ENCODE results near the gene KCNK10. TPM values are rescaled to one million over a fixed set of nuclear protein-coding genes. Genes with fewer than 3 reads are reported as not detected.

The KCNK10 gene
- total RNA-seq, 2 donors from 2014 or later = not detected

- DNase-seq (ENCODE audit: low spot score) = no peak
- Histone ChIP-seq H3K4me3 (no peak overlapping the region), H3K36me3 (no peaks in the 10 kb centered on the region), H3K27ac (no peak overlapping the region), H3K9me3 (no peaks in the 10 kb centered on the region), H3K4me1 (no peaks in the 10 kb centered on the region), H3K27me3 (no peaks in the 10 kb centered on the region)
- TF ChIP-seq, protein P1, sequence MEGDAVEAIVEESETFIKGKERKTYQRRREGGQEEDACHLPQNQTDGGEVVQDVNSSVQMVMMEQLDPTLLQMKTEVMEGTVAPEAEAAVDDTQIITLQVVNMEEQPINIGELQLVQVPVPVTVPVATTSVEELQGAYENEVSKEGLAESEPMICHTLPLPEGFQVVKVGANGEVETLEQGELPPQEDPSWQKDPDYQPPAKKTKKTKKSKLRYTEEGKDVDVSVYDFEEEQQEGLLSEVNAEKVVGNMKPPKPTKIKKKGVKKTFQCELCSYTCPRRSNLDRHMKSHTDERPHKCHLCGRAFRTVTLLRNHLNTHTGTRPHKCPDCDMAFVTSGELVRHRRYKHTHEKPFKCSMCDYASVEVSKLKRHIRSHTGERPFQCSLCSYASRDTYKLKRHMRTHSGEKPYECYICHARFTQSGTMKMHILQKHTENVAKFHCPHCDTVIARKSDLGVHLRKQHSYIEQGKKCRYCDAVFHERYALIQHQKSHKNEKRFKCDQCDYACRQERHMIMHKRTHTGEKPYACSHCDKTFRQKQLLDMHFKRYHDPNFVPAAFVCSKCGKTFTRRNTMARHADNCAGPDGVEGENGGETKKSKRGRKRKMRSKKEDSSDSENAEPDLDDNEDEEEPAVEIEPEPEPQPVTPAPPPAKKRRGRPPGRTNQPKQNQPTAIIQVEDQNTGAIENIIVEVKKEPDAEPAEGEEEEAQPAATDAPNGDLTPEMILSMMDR (IDR thresholded peaks at IDR 0.05) = no peak
These were observed 25.8 kb downstream of the KCNK10 start for GRCh38 chr14:88297306-88297705.

DNA sequence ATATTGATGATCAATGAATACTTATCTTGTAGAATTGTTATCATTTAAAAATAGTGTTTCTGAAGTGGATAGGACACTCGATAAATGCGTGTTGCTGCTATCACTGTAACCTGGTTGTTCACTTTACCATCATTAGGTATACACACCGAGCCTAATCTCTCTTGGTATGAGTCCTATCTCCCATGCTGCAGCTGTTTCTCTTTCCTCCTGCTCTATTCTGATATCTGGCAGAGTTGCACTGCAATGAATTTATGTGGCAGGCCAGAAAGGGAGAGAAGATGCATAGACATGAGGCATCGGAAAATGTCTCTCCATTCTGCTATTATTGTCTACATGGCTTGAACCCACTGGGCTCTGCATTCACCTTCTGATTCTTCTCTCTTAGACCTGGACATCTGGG lies 26.7 kb downstream of the KCNK10 start:
- TF ChIP-seq, protein P1 (IDR thresholded peaks at IDR 0.05) = no peak
- no peaks in the 10 kb centered on the region for H3K36me3 ChIP-seq

DNA sequence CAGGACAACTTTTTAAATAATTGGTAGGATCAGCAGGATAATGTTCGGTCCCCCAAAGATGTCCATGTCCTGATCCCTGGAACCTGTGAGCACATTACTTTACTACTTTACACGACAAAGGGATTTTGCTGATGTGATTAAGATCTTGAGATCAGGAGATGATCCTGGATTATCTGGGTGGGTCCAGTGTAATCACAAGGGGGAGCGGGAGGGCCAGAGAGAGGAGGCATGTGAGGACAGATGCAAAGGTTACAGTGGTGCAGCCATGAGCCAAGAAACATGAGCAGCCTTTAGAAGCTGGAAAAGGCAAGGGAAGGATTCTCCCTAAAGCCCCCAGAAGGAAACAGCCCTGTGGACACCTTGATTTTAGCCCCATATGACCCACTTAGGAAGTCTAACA lies 33.1 kb downstream of the KCNK10 start:
- Histone ChIP-seq H3K27me3 (no peaks in the 10 kb centered on the region), H3K9me3 (no peaks in the 10 kb centered on the region), H3K4me3 (no peak overlapping the region), H3K4me1 (no peaks in the 10 kb centered on the region), H3K27ac (no peak overlapping the region), H3K36me3 (no peaks in the 10 kb centered on the region)
- no peak for DNase-seq (ENCODE audit: low spot score)
- TF ChIP-seq, protein P1 (IDR thresholded peaks at IDR 0.05) = no peak

More for the DNA sequence above, 26.7 kb downstream of the KCNK10 start:
- Histone ChIP-seq H3K9me3 (no peaks in the 10 kb centered on the region), H3K4me1 (no peaks in the 10 kb centered on the region), H3K4me3 (no peak overlapping the region), H3K27ac (no peak overlapping the region), H3K27me3 (no peaks in the 10 kb centered on the region)
- no peak for DNase-seq (ENCODE audit: low spot score)

DNA sequence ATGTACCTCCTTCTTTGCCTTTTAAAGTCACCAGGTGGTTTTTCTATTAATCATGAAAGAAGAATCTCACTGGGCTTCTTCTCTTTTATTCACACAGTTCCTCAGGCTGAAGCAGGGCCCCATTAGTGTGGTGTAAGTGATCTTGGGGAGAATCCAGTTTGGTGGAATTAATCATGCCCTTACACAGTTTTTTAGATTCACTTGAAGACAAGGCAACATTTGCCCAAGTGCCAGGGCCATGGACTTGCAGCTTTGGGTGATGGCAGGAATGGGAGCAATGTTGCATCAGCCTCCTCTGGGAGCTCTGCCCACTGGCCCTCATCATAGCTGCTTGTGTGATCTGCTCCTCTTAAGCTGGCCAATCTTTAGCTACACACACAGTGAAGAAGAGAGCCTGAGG lies 33.8 kb downstream of the KCNK10 start:
- Histone ChIP-seq H3K36me3 (no peaks in the 10 kb centered on the region), H3K4me3 (no peak overlapping the region), H3K27me3 (no peaks in the 10 kb centered on the region), H3K27ac (no peak overlapping the region), H3K9me3 (no peaks in the 10 kb centered on the region), H3K4me1 (no peaks in the 10 kb centered on the region)
- TF ChIP-seq, protein P1 (IDR thresholded peaks at IDR 0.05) = no peak
- DNase-seq (ENCODE audit: low spot score) = no peak

DNA sequence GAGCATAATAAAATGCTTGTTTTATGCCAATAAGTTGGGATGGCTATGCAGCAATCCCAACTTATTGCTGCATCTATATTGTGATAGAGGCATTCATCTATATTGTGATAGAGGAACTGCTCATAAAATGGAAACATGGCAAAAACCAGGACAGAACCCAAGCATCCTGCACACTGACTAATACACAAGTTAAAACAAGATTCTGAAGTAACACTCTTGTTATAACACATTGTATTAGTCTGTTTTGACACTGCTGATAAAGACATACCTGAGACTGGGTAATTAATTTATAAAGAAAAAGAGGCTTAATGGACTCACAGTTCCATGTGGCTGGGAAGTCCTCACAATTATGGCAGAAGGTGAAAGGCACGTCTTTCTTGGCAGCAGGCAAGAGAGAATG lies 36.8 kb downstream of the KCNK10 start:
- H3K4me1 ChIP-seq = no peaks in the 10 kb centered on the region
- no peak for DNase-seq (ENCODE audit: low spot score)
- H3K27me3 ChIP-seq = no peaks in the 10 kb centered on the region
- TF ChIP-seq, protein P1 (IDR thresholded peaks at IDR 0.05) = no peak
- no peak overlapping the region for H3K27ac ChIP-seq
- no peak overlapping the region for H3K4me3 ChIP-seq
- H3K9me3 ChIP-seq = no peaks in the 10 kb centered on the region
- H3K36me3 ChIP-seq = no peaks in the 10 kb centered on the region

GRCh38 chr14:88281447-88281846 lies 41.6 kb downstream of the KCNK10 start:
- TF ChIP-seq, protein P1 (IDR thresholded peaks at IDR 0.05) = no peak

More at GRCh38 chr14:88281447-88281846, 41.6 kb downstream of the KCNK10 start:
- Histone ChIP-seq H3K36me3 (no peaks in the 10 kb centered on the region), H3K4me3 (no peak overlapping the region), H3K27me3 (no peaks in the 10 kb centered on the region), H3K4me1 (no peaks in the 10 kb centered on the region), H3K9me3 (no peaks in the 10 kb centered on the region), H3K27ac (no peak overlapping the region)
- no peak for DNase-seq (ENCODE audit: low spot score)
